Heart right ventricle (tissue), 16 donors: ENCODE data around the gene PHKG2. TPM values are rescaled to one million over a fixed set of nuclear protein-coding genes. Genes with fewer than 3 reads are reported as not detected.

Experiments
- ATAC-seq, 8 donors: fragments of 200-7000 bp; cut with Tn5 transposase; one replicate each; pipeline ENCODE4 v1.9.1; 2020; ENCODE audit warnings: mild to moderate bottlenecking in 8 of 8, moderate library complexity in 8 of 8, moderate number of reproducible peaks in 1 of 8
- DNase-seq, 2 donors: peaks; one replicate each; pipeline ENCODE4 v3.0.0-alpha.2; 2020
- H3K27ac ChIP-seq, 10 donors: fragments of 200-600 bp; sonication (generic) in 2 of 10; one replicate each; pipeline versions ENCODE4 v1.5.0 to v1.8.0; 2020 to 2022; ENCODE audit warnings: mild to moderate bottlenecking in 3 of 10
- H3K27me3 ChIP-seq, 7 donors: fragments of 200-600 bp; one replicate each; pipeline ENCODE4 v1.8.0; 2021 to 2022; ENCODE audit warnings: mild to moderate bottlenecking in 2 of 7
- H3K36me3 ChIP-seq, 9 donors: fragments of 200-600 bp; sonication (generic) in 1 of 9; one replicate each; pipeline versions ENCODE4 v1.5.0 to v1.8.0; 2020 to 2022; ENCODE audit warnings: mild to moderate bottlenecking in 2 of 9
- H3K4me1 ChIP-seq, 9 donors: fragments of 200-600 bp; sonication (generic) in 1 of 9; one replicate each; pipeline versions ENCODE4 v1.5.0 to v1.8.0; 2020 to 2022; ENCODE audit warnings: mild to moderate bottlenecking in 4 of 9
- H3K4me3 ChIP-seq, 10 donors: fragments of 200-600 bp; sonication (generic) in 2 of 10; one replicate each; pipeline versions ENCODE4 v1.5.0 to v1.8.0; 2020 to 2022; ENCODE audit warnings: mild to moderate bottlenecking in 7 of 10, moderate library complexity in 2 of 10
- H3K9me3 ChIP-seq, 11 donors: fragments of 200-600 bp in 10 of 11; sonication (generic) in 2 of 11; one replicate each; pipeline versions ENCODE4 v1.5.0 to v1.8.0; 2013 to 2022; ENCODE audit warnings: mild to moderate bottlenecking in 2 of 11, control low read depth in 1 of 11, moderate library complexity in 1 of 11
- WGBS, 2 donors: extraction: QIAGEN DNeasy Blood & Tissue Kit; methylation state at CpG; one replicate each; pipeline ENCODE4 v1.1.7; 2013; ENCODE audit warnings: inconsistent platforms in 1 of 2; 5-methylcytosine and 5-hydroxymethylcytosine counted together
- intact Hi-C, 10 donors: fragments of 100-400 bp; cut with DNase I; formaldehyde crosslinking; loops; one replicate each; pipeline versions ENCODE4 v1.11.1 to v1.14.2; 2022
- long read RNA-seq, 3 donors: library from polyadenylated mRNA; unstranded; transcript quantifications; one replicate each; pipeline ENCODE4 v2.0.0, GENCODE V29; 2020 to 2021
- polyA plus RNA-seq, 2 donors: library from polyadenylated mRNA; stranded (reverse); fragments of 200-250 nt; gene quantifications; one replicate each; pipeline ENCODE4 v1.2.3, GENCODE V29; 2013
- total RNA-seq, 10 donors: library from RNA; stranded (reverse); fragmentation: NEBNext Ultra II Directional in 3 of 10; extraction: Animal tissue kit (Norgen Biotek cat#: 25700) in 3 of 10; gene quantifications; one replicate each; pipeline versions ENCODE4 v1.2.1 to v1.2.4, GENCODE V29; 2021 to 2023
- TF ChIP-seq, protein P1 (sequence below), 9 donors: fragments of 200-600 bp; sonication (generic) in 2 of 9; IDR thresholded peaks; one replicate each; pipeline versions ENCODE4 v1.5.0 to v1.8.0; 2021 to 2022; ENCODE audit warnings: antibody characterized with exemption in 9 of 9, mild to moderate bottlenecking in 5 of 9, moderate library complexity in 1 of 9
- donor health status: Arrhythmogenic right ventricular cardiomyopathy.
- donor health status: ischemic (EF 13 %, LVEDD 7.1; RV severe dilation, severe dysfunction).
- donor health status: healthy with polysubstance abuse.
- donor health status: DM: no; HTN: yes; CAD: no.
- donor health status: DM: no; HTN: no; CAD: no.
- donor health status: ischemic (EF 25% LVEDD 6.9; RV normal size, moderate dysfunction).
- donor health status: ischemic (EF 25% LVEDD 5.7; RV mildly dilated, moderate dysfunction).
- donor health status: healthy.
- donor health status: DM: yes; HTN: yes; CAD: no.
- donor health status: Ischemic cardiomyopathy.
- donor health status: ischemic (EF 35%, LVEDD 5.7; RV mildly dilated, moderate dysfunction).
- donor health status: nonischemic (EF 11% LVEDD 7.7; RV severe dilation, severe dysfunction).
- donor health status: DM: yes; HTN: yes; CAD: no.
- donor health status: PGD.
- donor health status: ischemic (EF 29% LVEDD 5.4; RV normal size, mild dysfunction).
- donor health status: nonischemic (EF 23%, LVEDD 6.1; RV moderate dilation, normal function).

The PHKG2 gene, protein sequence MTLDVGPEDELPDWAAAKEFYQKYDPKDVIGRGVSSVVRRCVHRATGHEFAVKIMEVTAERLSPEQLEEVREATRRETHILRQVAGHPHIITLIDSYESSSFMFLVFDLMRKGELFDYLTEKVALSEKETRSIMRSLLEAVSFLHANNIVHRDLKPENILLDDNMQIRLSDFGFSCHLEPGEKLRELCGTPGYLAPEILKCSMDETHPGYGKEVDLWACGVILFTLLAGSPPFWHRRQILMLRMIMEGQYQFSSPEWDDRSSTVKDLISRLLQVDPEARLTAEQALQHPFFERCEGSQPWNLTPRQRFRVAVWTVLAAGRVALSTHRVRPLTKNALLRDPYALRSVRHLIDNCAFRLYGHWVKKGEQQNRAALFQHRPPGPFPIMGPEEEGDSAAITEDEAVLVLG
- 10 to 100 TPM; 12.1 to 21.3 (median 15.0) TPM for total RNA-seq
- polyA plus RNA-seq, result 10 to 100 TPM; 29.1 to 40.7 TPM
- long read RNA-seq, donor 1, full-length matches to known transcripts, result 8 of 17 reads
- long read RNA-seq, donor 1, partial matches to known transcripts, result 3 of 17 reads
- long read RNA-seq, donor 1, other reads (novel, unspliced or antisense), result 6 of 17 reads
- long read RNA-seq, donor 2, full-length matches to known transcripts, result 11 of 16 reads
- long read RNA-seq, donor 2, partial matches to known transcripts, result 2 of 16 reads
- long read RNA-seq, donor 2, other reads (novel, unspliced or antisense), result 3 of 16 reads
- long read RNA-seq, donor 3, full-length matches to known transcripts, result 28 of 40 reads
- long read RNA-seq, donor 3, partial matches to known transcripts, result 5 of 40 reads
- long read RNA-seq, donor 3, other reads (novel, unspliced or antisense), result 7 of 40 reads

DNA sequence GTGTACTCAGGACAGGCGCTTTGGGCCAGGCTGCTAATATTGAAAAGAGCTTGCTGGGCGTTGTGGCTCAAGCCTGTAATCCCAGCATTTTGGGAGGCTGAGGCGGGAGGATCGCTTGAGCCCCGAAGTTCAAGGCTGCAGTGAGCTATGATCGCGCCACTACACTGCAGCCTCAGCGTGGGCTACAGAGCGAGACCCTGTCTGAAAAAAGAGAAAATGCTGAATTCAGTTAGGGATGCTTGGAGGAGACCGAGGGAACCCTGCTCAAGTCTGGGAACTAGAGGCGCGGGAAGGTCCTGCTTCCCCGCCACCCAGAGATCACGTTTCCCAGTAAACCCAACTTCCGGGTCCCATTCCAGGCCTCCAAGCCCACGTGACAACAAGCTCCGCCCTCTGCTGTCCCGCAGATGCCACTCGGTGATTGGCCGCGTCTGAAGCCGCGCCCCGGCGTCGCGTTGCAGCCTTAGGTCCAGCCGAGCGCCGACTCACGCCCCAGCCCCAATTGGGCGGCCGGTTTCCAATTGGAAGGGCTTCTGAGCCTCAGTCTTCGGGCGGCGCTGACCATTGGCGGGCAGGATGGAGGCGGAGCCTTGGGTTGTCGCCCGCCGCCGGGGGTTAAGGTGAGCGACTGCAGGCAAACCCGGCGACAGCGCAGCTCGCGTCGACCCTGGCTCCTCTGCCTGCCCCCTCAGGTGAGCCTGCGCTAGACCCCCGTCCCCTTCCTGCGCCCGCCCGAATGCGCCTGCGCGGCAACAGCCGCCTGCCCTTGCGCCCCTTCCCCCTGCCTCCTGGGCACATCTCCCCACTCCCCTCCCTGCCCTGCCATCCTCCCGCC lies at the start of gene PHKG2:
Gene PHKG2, plus strand, starts transcription at position 627 of the 835 bp plus-strand sequence. CDS start 396 bp downstream, outside the sequence.
- no peaks in the 10 kb centered on the region for H3K27me3 ChIP-seq
- H3K4me1 ChIP-seq, result peaks cover 0 to 17% (median 6%) of the 10 kb centered on the region in 9 donors
- peaks cover 0 to 52% (median 13%) of the 10 kb centered on the region in 9 donors for H3K36me3 ChIP-seq
- WGBS, 2 donors, result 3 to 5% methylated on average over 41 to 60 of the region's 60 CpGs
- intact Hi-C loops, result loop anchor here in 1 of 10 donors (5.0 kb wide), 1 partner anchor 51 kb away; the partner anchor contains the start of gene SRCAP
- peak; percentile 98 to 99 (median 98) for ATAC-seq
- no peaks in the 10 kb centered on the region for H3K9me3 ChIP-seq
- peak within 1 kb of the TSS in 9 of 10 donors; percentile 61 to 88 (median 78) for H3K27ac ChIP-seq
- peak; percentile 99 for DNase-seq
- TF ChIP-seq, protein P1, sequence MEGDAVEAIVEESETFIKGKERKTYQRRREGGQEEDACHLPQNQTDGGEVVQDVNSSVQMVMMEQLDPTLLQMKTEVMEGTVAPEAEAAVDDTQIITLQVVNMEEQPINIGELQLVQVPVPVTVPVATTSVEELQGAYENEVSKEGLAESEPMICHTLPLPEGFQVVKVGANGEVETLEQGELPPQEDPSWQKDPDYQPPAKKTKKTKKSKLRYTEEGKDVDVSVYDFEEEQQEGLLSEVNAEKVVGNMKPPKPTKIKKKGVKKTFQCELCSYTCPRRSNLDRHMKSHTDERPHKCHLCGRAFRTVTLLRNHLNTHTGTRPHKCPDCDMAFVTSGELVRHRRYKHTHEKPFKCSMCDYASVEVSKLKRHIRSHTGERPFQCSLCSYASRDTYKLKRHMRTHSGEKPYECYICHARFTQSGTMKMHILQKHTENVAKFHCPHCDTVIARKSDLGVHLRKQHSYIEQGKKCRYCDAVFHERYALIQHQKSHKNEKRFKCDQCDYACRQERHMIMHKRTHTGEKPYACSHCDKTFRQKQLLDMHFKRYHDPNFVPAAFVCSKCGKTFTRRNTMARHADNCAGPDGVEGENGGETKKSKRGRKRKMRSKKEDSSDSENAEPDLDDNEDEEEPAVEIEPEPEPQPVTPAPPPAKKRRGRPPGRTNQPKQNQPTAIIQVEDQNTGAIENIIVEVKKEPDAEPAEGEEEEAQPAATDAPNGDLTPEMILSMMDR (IDR thresholded peaks at IDR 0.05), result no peak
- peak within 1 kb of the TSS; percentile 59 to 93 (median 76) for H3K4me3 ChIP-seq

DNA sequence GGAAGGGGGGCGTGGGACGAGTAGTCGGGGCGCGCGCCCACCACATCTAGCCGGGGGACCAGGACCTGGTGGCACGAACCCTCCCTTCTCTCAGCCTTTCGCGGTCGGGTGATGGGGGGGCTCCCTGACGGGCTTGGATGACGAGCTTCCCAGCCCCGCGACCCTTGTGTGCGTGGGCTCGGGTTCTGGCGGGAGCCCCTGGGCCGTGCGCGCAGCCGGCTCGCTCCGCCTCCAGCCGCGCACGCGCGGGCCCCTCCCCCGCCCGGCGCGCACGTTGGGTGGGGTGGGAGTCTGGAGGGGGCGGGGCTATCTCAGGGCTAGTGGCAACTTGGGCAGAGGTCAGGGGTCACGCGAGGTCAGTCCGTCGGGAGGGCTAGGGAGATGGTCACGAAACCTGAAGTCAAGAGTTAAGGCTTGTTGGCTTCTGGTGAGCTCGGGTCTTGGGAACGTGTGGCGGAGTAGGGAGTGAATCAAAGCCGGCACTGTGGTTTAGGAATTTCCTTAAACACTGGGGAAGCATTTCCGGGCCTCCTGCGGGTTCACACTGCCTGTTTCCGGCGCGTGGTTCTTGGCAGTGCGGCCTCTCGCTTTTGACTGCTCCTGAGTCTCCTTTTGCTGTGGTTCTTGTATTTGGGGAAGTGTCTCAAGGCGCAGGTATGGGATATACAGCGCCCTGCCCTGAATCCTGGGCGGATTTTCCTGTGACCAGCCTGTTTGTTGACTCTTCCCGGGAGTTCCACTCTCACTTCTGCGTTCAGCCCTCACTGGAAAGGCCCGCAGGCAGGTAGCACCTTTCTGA lies 49.2 kb upstream of the PHKG2 start, which contains the start of gene SRCAP:
Gene SRCAP, plus strand, starts transcription at position 356 of the 799 bp plus-strand sequence. CDS start 1,654 bp downstream, outside the sequence.
- peak within 1 kb of the TSS; percentile 84 to 100 (median 94) for H3K4me3 ChIP-seq
- ATAC-seq (peak; percentile 61 to 84 (median 78)), DNase-seq (peak; percentile 88 to 89)
- intact Hi-C loops, result loop anchor here in 4 of 10 donors (1.0 to 10.0 kb wide), 5 partner anchors 40 to 167 kb away; partner anchors contain the start of genes FBRS (in 4 of the 4), PHKG2 (in 1 of the 4) and ZNF747 (in 1 of the 4)
- H3K27ac ChIP-seq, result peak within 1 kb of the TSS; percentile 97 to 100 (median 100)
- peaks cover 3 to 43% (median 33%) of the 10 kb centered on the region in 9 donors for H3K36me3 ChIP-seq
- H3K27me3 ChIP-seq, result no peaks in the 10 kb centered on the region
- TF ChIP-seq, protein P1 (IDR thresholded peaks at IDR 0.05), result no peak
- no peaks in the 10 kb centered on the region for H3K9me3 ChIP-seq
- H3K4me1 ChIP-seq, result peaks cover 0 to 38% (median 31%) of the 10 kb centered on the region in 9 donors
- WGBS, 2 donors, result 0 to 2% methylated on average over 57 of the region's 57 CpGs

DNA sequence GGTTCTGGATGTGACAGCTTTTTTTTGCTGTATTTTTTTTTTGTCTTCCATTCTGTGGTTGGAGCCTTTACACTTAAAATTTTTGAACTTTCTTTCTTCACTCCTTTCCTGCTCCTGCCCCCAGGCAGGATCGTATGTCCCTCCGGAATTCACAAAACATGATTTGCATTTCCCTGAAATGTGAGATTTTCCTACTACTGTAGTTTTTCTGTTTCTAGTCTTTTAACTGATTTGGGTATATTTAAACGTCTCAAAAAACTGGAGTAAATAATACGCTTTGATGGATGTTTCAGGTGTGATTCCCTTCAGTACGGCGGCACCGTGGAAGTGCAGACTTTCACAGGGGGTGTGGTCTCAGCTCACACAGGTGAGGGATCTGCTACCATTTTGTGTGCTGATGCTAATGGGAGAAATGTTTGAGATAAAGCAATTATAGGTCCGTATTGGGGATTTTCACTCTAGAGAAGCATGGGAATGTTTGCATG lies 48.6 kb upstream of the PHKG2 start:
- Histone ChIP-seq H3K27ac (peak overlapping the region in 9 of 10 donors; percentile 97 to 100 (median 100)), H3K4me3 (peak overlapping the region; percentile 24 to 100 (median 94)), H3K36me3 (peaks cover 5 to 49% (median 39%) of the 10 kb centered on the region in 9 donors), H3K4me1 (peaks cover 0 to 36% (median 31%) of the 10 kb centered on the region in 9 donors), H3K27me3 (no peaks in the 10 kb centered on the region), H3K9me3 (no peaks in the 10 kb centered on the region)
- DNase-seq (no peak), ATAC-seq (no peak)
- intact Hi-C loops, result loop anchor here in 5 of 10 donors (2.0 to 10.0 kb wide), 6 partner anchors 41 to 167 kb away; partner anchors contain the start of genes FBRS (in 2 of the 5), CFAP119 (in 1 of the 5), PHKG2 (in 1 of the 5) and RNF40 (in 1 of the 5)
- TF ChIP-seq, protein P1 (IDR thresholded peaks at IDR 0.05), result no peak
- 43% methylated on average over 8 of the region's 8 CpGs for WGBS, 2 donors
